ENCODE data around the gene TMEM18. TPM values are rescaled to one million over a fixed set of nuclear protein-coding genes. Genes with fewer than 3 reads are reported as not detected.

TMEM18 gene
- total and polyA plus RNA-seq, 9 of the 15 experiments (the other 6 are each of a cell fraction or from before 2014, with no cell fraction given): 12.8 to 55.9 (median 21.8) TPM

DNA sequence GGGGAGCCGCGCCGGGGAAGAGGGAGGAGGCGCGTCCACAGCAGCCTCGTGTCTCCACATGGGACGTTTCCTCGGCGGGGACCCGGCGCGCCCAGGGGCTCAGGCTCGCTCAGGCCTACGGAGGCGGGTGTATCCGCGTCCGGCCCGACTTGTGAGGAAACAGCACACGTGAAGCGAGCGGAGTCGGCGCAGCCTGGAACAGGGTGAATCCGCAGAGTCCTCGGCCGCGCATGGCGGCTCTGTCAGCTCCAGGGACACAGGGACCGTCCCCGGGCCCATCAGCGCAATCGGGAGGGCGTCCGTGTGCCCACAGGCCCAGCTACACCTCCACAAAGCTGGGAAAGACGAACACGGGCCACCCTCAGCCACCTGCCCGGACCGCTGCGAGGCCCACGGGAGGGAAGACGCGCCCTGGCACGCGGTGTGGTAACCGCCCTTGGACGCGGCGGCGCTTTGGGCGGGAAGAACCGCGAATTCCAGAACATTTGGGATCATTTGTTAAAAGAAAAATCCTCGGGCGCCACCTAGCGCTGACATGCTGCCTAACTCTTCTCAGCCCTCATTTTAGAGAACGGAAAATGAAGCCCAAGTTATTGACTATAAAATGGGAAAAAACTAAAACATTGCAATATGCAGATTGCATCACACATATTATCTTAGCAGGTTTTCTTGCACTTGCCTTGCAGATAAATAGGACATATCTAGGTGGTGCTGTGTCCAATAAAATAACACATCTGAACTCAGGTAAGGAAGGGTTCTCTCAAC, 40.4 kb downstream of the TMEM18 start (continued):
- TF ChIP-seq, protein P1, sequence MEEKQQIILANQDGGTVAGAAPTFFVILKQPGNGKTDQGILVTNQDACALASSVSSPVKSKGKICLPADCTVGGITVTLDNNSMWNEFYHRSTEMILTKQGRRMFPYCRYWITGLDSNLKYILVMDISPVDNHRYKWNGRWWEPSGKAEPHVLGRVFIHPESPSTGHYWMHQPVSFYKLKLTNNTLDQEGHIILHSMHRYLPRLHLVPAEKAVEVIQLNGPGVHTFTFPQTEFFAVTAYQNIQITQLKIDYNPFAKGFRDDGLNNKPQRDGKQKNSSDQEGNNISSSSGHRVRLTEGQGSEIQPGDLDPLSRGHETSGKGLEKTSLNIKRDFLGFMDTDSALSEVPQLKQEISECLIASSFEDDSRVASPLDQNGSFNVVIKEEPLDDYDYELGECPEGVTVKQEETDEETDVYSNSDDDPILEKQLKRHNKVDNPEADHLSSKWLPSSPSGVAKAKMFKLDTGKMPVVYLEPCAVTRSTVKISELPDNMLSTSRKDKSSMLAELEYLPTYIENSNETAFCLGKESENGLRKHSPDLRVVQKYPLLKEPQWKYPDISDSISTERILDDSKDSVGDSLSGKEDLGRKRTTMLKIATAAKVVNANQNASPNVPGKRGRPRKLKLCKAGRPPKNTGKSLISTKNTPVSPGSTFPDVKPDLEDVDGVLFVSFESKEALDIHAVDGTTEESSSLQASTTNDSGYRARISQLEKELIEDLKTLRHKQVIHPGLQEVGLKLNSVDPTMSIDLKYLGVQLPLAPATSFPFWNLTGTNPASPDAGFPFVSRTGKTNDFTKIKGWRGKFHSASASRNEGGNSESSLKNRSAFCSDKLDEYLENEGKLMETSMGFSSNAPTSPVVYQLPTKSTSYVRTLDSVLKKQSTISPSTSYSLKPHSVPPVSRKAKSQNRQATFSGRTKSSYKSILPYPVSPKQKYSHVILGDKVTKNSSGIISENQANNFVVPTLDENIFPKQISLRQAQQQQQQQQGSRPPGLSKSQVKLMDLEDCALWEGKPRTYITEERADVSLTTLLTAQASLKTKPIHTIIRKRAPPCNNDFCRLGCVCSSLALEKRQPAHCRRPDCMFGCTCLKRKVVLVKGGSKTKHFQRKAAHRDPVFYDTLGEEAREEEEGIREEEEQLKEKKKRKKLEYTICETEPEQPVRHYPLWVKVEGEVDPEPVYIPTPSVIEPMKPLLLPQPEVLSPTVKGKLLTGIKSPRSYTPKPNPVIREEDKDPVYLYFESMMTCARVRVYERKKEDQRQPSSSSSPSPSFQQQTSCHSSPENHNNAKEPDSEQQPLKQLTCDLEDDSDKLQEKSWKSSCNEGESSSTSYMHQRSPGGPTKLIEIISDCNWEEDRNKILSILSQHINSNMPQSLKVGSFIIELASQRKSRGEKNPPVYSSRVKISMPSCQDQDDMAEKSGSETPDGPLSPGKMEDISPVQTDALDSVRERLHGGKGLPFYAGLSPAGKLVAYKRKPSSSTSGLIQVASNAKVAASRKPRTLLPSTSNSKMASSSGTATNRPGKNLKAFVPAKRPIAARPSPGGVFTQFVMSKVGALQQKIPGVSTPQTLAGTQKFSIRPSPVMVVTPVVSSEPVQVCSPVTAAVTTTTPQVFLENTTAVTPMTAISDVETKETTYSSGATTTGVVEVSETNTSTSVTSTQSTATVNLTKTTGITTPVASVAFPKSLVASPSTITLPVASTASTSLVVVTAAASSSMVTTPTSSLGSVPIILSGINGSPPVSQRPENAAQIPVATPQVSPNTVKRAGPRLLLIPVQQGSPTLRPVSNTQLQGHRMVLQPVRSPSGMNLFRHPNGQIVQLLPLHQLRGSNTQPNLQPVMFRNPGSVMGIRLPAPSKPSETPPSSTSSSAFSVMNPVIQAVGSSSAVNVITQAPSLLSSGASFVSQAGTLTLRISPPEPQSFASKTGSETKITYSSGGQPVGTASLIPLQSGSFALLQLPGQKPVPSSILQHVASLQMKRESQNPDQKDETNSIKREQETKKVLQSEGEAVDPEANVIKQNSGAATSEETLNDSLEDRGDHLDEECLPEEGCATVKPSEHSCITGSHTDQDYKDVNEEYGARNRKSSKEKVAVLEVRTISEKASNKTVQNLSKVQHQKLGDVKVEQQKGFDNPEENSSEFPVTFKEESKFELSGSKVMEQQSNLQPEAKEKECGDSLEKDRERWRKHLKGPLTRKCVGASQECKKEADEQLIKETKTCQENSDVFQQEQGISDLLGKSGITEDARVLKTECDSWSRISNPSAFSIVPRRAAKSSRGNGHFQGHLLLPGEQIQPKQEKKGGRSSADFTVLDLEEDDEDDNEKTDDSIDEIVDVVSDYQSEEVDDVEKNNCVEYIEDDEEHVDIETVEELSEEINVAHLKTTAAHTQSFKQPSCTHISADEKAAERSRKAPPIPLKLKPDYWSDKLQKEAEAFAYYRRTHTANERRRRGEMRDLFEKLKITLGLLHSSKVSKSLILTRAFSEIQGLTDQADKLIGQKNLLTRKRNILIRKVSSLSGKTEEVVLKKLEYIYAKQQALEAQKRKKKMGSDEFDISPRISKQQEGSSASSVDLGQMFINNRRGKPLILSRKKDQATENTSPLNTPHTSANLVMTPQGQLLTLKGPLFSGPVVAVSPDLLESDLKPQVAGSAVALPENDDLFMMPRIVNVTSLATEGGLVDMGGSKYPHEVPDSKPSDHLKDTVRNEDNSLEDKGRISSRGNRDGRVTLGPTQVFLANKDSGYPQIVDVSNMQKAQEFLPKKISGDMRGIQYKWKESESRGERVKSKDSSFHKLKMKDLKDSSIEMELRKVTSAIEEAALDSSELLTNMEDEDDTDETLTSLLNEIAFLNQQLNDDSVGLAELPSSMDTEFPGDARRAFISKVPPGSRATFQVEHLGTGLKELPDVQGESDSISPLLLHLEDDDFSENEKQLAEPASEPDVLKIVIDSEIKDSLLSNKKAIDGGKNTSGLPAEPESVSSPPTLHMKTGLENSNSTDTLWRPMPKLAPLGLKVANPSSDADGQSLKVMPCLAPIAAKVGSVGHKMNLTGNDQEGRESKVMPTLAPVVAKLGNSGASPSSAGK (IDR thresholded peaks at IDR 0.05): peak; percentile 87
- TF ChIP-seq, protein P2, sequence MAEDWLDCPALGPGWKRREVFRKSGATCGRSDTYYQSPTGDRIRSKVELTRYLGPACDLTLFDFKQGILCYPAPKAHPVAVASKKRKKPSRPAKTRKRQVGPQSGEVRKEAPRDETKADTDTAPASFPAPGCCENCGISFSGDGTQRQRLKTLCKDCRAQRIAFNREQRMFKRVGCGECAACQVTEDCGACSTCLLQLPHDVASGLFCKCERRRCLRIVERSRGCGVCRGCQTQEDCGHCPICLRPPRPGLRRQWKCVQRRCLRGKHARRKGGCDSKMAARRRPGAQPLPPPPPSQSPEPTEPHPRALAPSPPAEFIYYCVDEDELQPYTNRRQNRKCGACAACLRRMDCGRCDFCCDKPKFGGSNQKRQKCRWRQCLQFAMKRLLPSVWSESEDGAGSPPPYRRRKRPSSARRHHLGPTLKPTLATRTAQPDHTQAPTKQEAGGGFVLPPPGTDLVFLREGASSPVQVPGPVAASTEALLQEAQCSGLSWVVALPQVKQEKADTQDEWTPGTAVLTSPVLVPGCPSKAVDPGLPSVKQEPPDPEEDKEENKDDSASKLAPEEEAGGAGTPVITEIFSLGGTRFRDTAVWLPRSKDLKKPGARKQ (CRISPR knock-in tag; IDR thresholded peaks at IDR 0.05): 0 out of 2 replicates have a peak, but pooled peaks have one; percentile 45
- TF ChIP-seq ELF2 (CRISPR knock-in tag; IDR thresholded peaks at IDR 0.05) (no peak), CEBPB (tag; IDR thresholded peaks at IDR 0.05) (peak; percentile 32; the same call in 1 of the 2 replicates), ZFP30 (CRISPR knock-in tag; IDR thresholded peaks at IDR 0.05; ENCODE audit: borderline replicate concordance) (no peak), ZBTB1 (CRISPR knock-in tag; IDR thresholded peaks at IDR 0.05; ENCODE audit: borderline replicate concordance, low read depth) (0 out of 2 replicates have a peak, but pooled peaks have one; percentile 34)
- TF ChIP-seq, protein P3, sequence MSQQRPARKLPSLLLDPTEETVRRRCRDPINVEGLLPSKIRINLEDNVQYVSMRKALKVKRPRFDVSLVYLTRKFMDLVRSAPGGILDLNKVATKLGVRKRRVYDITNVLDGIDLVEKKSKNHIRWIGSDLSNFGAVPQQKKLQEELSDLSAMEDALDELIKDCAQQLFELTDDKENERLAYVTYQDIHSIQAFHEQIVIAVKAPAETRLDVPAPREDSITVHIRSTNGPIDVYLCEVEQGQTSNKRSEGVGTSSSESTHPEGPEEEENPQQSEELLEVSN (IDR thresholded peaks at IDR 0.05; ENCODE audit: borderline replicate concordance in 1 of 2, extremely low read depth in 1 of 2, insufficient read depth in 1 of 2, insufficient read length in 1 of 2, low read depth in 1 of 2, low read length in 1 of 2, poor library complexity in 1 of 2, severe bottlenecking in 1 of 2): peak; percentile 87 to 94
- TF ChIP-seq, protein P4, sequence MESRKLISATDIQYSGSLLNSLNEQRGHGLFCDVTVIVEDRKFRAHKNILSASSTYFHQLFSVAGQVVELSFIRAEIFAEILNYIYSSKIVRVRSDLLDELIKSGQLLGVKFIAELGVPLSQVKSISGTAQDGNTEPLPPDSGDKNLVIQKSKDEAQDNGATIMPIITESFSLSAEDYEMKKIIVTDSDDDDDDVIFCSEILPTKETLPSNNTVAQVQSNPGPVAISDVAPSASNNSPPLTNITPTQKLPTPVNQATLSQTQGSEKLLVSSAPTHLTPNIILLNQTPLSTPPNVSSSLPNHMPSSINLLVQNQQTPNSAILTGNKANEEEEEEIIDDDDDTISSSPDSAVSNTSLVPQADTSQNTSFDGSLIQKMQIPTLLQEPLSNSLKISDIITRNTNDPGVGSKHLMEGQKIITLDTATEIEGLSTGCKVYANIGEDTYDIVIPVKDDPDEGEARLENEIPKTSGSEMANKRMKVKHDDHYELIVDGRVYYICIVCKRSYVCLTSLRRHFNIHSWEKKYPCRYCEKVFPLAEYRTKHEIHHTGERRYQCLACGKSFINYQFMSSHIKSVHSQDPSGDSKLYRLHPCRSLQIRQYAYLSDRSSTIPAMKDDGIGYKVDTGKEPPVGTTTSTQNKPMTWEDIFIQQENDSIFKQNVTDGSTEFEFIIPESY (CRISPR knock-in tag; IDR thresholded peaks at IDR 0.05): peak; percentile 64; the same call in 1 of the 2 replicates

Measured in K562 (cell line).